Measurements from ENCODE around the gene TLDC2.
"Not testable (repeated sequence)": the region's sequence is repeated elsewhere in the genome, so short reads cannot be mapped to it uniquely, and the experiment has no call there.

TLDC2 gene

DNA sequence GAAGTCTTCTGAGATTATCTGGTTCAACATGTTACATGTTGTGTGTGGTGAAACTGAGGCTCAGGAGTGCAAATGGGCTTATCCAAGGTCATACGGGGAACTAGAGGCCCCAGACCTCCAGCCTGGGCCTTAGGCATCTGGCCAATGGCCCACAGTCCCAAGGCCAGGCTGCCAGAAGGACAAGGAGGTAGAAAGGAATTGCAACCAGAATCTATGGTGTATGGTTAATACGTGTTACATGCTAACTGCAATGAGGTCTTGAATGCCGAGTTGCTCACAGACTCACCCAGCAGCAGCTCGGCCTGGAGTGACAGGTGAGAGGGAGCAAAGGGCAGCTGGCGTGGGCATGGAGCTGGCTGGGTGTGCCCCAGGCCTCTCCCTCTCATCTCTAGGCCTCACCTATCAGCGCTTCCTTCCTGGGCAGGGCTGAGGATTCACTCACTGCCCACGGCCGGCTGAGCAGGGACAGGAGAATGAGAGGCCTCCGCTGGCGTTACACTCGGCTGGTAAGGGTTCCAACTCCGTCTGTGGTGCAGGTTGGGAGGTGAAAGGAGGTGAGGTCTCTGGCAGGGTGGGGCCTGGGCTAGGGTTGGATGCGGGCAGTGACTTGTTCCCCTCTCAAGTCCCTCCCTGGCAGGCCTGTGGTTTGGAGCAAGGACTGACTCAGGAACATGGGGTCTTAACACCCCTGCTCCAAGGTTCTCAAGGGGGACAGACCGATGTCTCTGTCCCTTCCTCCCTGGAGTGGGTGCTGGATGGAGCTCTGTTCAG is at the start of gene TLDC2:
Gene TLDC2 (plus strand): TSS at position 437 of the 771 bp plus-strand sequence. CDS start 37 bp downstream, at position 474.
- no peak for ATAC-seq (replicated peaks; ENCODE audit: extremely low read depth, poor library complexity, severe bottlenecking)

GRCh38 chr20:36826554-36827244 is 49.2 kb upstream of the TLDC2 start:
- no peak for DNase-seq (ENCODE audit: low spot score in 2 of 2)
- Mint-ChIP-seq H3K27ac (ENCODE audit: low read depth) (no peak overlapping the region), H3K27me3 (no peaks in the 10 kb centered on the region), H3K9me3 (no peaks in the 10 kb centered on the region), H3K36me3 (ENCODE audit: insufficient read depth) (no peaks in the 10 kb centered on the region), H3K4me3 (no peak overlapping the region), H3K4me1 (no peaks in the 10 kb centered on the region)
- no peak for ATAC-seq (replicated peaks; ENCODE audit: extremely low read depth, poor library complexity, severe bottlenecking)

More for the DNA sequence above, at the start of gene TLDC2:
- no peaks in the 10 kb centered on the region for H3K4me1 Mint-ChIP-seq
- no peak for DNase-seq (ENCODE audit: low spot score in 2 of 2)
- no peaks in the 10 kb centered on the region for H3K9me3 Mint-ChIP-seq
- no peak within 1 kb of the TSS for H3K4me3 Mint-ChIP-seq
- no peaks in the 10 kb centered on the region for H3K36me3 Mint-ChIP-seq (ENCODE audit: insufficient read depth)
- no peaks in the 10 kb centered on the region for H3K27me3 Mint-ChIP-seq
- no peak within 1 kb of the TSS for H3K27ac Mint-ChIP-seq (ENCODE audit: low read depth)

DNA sequence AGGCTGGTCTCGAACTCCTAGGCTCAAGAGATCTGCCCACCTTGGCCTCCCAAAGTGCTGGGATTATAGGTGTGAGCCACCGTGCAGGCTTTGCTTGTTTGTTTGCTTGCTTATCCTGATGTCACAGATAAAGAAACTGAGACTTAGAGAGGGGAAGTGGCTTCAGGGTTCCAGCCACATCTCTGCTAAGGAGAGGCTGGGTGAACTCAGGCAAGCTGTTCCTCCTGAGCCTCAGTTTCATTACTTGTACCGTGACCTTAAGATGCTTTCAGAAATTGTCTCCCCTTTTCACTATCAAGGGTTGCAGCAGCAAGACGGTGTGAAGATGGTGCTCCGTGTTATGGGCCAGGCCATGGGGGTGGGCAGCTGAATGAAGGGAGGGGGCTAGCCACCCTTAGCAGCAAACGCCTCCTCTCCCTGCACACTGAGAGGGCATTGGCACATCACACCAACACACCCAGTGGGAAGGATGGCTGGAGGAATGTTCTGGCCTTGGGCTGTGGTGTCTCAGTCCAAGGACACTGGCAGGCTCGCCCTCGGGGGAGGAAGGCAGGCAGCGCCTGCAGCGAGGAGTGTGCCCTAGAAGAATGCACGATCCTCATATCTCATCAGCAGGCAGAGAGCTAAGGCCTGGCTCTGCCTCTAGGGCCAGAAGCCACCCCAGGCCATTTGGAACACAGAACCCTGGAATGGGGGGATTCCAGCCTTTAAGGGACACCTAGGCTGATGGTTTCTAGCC is 48.2 kb upstream of the TLDC2 start:
- no peaks in the 10 kb centered on the region for H3K36me3 Mint-ChIP-seq (ENCODE audit: insufficient read depth)
- no peak overlapping the region for H3K4me3 Mint-ChIP-seq
- H3K4me1 Mint-ChIP-seq: no peaks in the 10 kb centered on the region
- no peak overlapping the region for H3K27ac Mint-ChIP-seq (ENCODE audit: low read depth)
- no peaks in the 10 kb centered on the region for H3K27me3 Mint-ChIP-seq
- ATAC-seq (replicated peaks; ENCODE audit: extremely low read depth, poor library complexity, severe bottlenecking) (no peak), DNase-seq (ENCODE audit: low spot score in 2 of 2) (no peak)
- no peaks in the 10 kb centered on the region for H3K9me3 Mint-ChIP-seq

GRCh38 chr20:36830791-36831691 is 44.9 kb upstream of the TLDC2 start:
- no peaks in the 10 kb centered on the region for H3K36me3 Mint-ChIP-seq (ENCODE audit: insufficient read depth)
- no peak overlapping the region for H3K27ac Mint-ChIP-seq (ENCODE audit: low read depth)
- H3K4me1 Mint-ChIP-seq: peaks cover 8% of the 10 kb centered on the region

DNA sequence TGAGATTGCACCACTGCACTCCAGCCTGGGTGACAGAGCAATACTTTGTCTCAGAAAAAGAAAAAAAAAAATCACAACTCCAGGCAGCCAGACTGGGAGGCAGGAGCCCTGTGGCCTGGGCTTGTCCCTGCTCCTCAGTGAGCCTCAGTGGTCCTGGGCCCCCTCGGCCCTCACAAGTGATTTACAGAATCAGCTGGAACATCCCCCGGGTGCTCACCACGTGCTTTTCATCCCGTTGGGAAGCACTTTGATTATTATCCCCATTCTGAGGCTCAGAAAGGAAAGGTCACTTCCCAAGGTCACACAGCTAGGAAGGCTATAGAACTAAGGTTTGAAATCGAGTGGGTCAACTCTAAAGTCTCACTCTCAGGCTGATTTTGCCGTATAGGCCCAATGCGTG is 43.1 kb upstream of the TLDC2 start:
- Mint-ChIP-seq H3K27ac (ENCODE audit: low read depth) (no peak overlapping the region), H3K4me1 (peaks cover 8% of the 10 kb centered on the region), H3K36me3 (ENCODE audit: insufficient read depth) (no peaks in the 10 kb centered on the region), H3K27me3 (no peaks in the 10 kb centered on the region), H3K4me3 (no peak overlapping the region), H3K9me3 (no peaks in the 10 kb centered on the region)
- DNase-seq (ENCODE audit: low spot score in 2 of 2) (no peak), ATAC-seq (replicated peaks; ENCODE audit: extremely low read depth, poor library complexity, severe bottlenecking) (no peak)

More at GRCh38 chr20:36830791-36831691, 44.9 kb upstream of the TLDC2 start:
- H3K9me3 Mint-ChIP-seq: no peaks in the 10 kb centered on the region
- ATAC-seq (replicated peaks; ENCODE audit: extremely low read depth, poor library complexity, severe bottlenecking) (no peak), DNase-seq (ENCODE audit: low spot score in 2 of 2) (no peak)
- no peaks in the 10 kb centered on the region for H3K27me3 Mint-ChIP-seq
- no peak overlapping the region for H3K4me3 Mint-ChIP-seq

- H3K4me1 Mint-ChIP-seq: peaks cover 8% of the 10 kb centered on the region
- no peak for ATAC-seq (replicated peaks; ENCODE audit: extremely low read depth, poor library complexity, severe bottlenecking)
- no peaks in the 10 kb centered on the region for H3K9me3 Mint-ChIP-seq
- H3K36me3 Mint-ChIP-seq (ENCODE audit: insufficient read depth): peaks cover 2% of the 10 kb centered on the region
- no peak for DNase-seq (ENCODE audit: low spot score in 2 of 2)
- H3K27me3 Mint-ChIP-seq: no peaks in the 10 kb centered on the region
- H3K27ac Mint-ChIP-seq (ENCODE audit: low read depth): no peak overlapping the region
- H3K4me3 Mint-ChIP-seq: no peak overlapping the region
These were observed 42.5 kb upstream of the TLDC2 start for GRCh38 chr20:36833275-36834020.

DNA sequence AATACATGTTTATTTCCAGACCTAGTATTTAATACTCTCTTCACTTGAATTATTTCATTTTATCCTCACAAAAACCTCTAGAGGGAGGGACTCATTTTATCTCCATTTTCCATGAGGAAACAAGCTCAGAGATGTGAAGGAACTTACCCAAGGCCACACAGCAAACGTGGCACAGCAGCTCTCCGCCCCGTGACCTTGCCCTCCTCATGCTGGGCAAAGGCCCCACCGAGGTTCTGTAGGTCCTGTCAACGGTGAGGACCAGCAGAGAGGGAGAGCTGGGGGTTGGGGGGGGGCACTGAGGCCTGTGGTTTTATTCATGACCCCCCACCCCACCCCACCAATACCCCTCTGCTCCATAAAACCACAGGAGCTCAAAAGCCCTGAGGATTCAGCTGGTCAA is 40.9 kb upstream of the TLDC2 start:
- no peak for ATAC-seq (replicated peaks; ENCODE audit: extremely low read depth, poor library complexity, severe bottlenecking)
- H3K27ac Mint-ChIP-seq (ENCODE audit: low read depth): no peak overlapping the region
- peaks cover 8% of the 10 kb centered on the region for H3K4me1 Mint-ChIP-seq

DNA sequence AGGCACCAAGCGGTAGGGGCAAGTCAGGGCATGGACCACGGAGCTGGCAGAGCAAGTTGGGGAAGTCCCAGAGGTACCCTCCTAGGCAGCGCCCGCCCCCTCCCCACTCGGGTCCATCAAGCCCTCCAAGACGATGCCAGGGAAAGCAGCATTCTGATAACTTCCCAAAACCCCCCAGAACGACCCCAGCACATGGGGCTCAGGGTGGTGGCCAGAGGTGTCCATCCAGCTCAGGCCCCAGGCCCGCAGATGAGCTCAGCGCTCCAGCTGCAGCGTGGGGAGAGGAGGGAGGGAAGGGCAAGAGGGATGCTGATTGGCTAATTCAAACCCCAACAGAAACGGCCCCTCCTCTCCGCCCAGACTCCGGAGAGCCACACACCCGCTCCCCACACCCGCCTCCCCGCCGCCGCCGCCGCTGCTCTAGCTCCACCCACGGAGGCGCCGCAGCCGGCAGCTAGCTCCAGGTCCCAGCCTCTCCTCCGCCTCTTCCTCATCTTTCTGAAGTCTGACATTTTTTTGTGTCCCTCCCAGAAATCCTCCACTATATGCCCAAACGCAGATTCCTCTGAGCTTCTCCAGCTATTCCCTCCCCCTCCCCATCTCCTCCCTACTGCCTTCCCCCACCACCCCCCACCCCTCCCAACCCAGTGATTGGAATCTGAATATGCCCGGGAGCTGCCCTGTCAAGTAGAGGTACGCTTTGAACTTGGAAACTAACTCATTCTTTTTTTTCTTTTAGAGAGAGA is 40.3 kb upstream of the TLDC2 start:
- ATAC-seq (replicated peaks; ENCODE audit: extremely low read depth, poor library complexity, severe bottlenecking) (peak; percentile 96), DNase-seq (ENCODE audit: low spot score in 2 of 2) (peak; percentile 37 to 59)
- H3K4me3 Mint-ChIP-seq: peak overlapping the region; percentile 75
- H3K36me3 Mint-ChIP-seq (ENCODE audit: insufficient read depth): peaks cover 2% of the 10 kb centered on the region
- H3K27me3 Mint-ChIP-seq: no peaks in the 10 kb centered on the region
- H3K4me1 Mint-ChIP-seq: peaks cover 8% of the 10 kb centered on the region
- no peaks in the 10 kb centered on the region for H3K9me3 Mint-ChIP-seq
- H3K27ac Mint-ChIP-seq (ENCODE audit: low read depth): peak overlapping the region; percentile 75

More for the DNA sequence above, 40.9 kb upstream of the TLDC2 start:
- H3K4me3 Mint-ChIP-seq: peak overlapping the region; percentile 75
- peaks cover 2% of the 10 kb centered on the region for H3K36me3 Mint-ChIP-seq (ENCODE audit: insufficient read depth)
- H3K27me3 Mint-ChIP-seq: no peaks in the 10 kb centered on the region
- no peak for DNase-seq (ENCODE audit: low spot score in 2 of 2)
- H3K9me3 Mint-ChIP-seq: no peaks in the 10 kb centered on the region

GRCh38 chr20:36836591-36837269 is 39.2 kb upstream of the TLDC2 start:
- DNase-seq (ENCODE audit: low spot score in 2 of 2) (no peak), ATAC-seq (replicated peaks; ENCODE audit: extremely low read depth, poor library complexity, severe bottlenecking) (no peak)
- Mint-ChIP-seq H3K4me3 (peak overlapping the region; percentile 75), H3K9me3 (no peaks in the 10 kb centered on the region), H3K36me3 (ENCODE audit: insufficient read depth) (peaks cover 2% of the 10 kb centered on the region), H3K27me3 (no peaks in the 10 kb centered on the region), H3K4me1 (peaks cover 13% of the 10 kb centered on the region), H3K27ac (ENCODE audit: low read depth) (no peak overlapping the region)

DNA sequence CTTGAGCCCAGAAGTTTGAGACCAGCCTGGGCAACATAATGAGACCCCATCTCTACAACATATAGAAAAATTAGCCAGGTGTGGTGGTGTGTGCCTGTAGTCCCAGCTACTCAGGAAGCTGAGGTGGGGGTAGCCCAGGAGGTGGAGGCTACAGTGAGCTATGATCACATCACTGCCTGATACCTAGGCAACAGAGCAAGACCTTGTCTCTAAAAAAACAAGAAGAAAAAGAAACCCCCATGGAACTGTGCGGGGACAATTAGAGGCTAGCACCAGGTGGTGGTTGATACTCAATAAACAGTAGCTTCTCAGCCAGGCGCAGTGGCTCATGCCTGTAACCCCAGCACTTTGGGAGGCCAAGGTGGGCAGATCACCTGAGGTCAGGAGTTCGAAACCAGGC is 37.6 kb upstream of the TLDC2 start:
- not testable (repeated sequence) for H3K36me3 Mint-ChIP-seq (ENCODE audit: insufficient read depth); H3K27ac Mint-ChIP-seq (ENCODE audit: low read depth); H3K4me3 Mint-ChIP-seq; H3K27me3 Mint-ChIP-seq; DNase-seq (ENCODE audit: low spot score in 2 of 2); ATAC-seq (replicated peaks; ENCODE audit: extremely low read depth, poor library complexity, severe bottlenecking); H3K9me3 Mint-ChIP-seq
- H3K4me1 Mint-ChIP-seq: peaks cover 17% of the 10 kb centered on the region
